GM12878 (cell line): ENCODE results near the gene B4GALT4. TPM values are rescaled to one million over a fixed set of nuclear protein-coding genes. Genes with fewer than 3 reads are reported as not detected.

Experiments used
- ATAC-seq: fragments of 200-7000 bp; cut with Tn5 transposase; 3 replicates; pipeline ENCODE4 v1.9.1; 2020; ENCODE audit warnings: mild to moderate bottlenecking, moderate library complexity
- BruUV-seq: library from RNA; stranded (reverse); fragments of 400-500 nt; replicated peaks from 2 replicates; lab custom pipeline; 2021; lab: Mats Ljungman, UMichigan
- CTCF ChIA-PET: fragments of 300-600 bp; sonication (Branson Sonifier 250); formaldehyde crosslinking; extraction: SDS; loops from one replicate; lab custom pipeline; 2021; ENCODE audit warnings: inconsistent platforms; lab: Yijun Ruan, JAX
- POLR2A ChIA-PET: fragments of 350-600 bp; formaldehyde crosslinking; extraction: SDS; loops from one replicate; lab custom pipeline; 2021; ENCODE audit warnings: inconsistent platforms; lab: Charles Lee
- RAD21 ChIA-PET: fragments of 300-600 bp; sonication (Branson Sonifier 250); formaldehyde crosslinking; loops from one replicate; lab custom pipeline; 2023; ENCODE audit warnings: antibody characterized with exemption; ENCODE audit not compliant: unreplicated experiment; lab: Charles Lee
- SMC1A ChIA-PET: fragments of 300-600 bp; sonication (Branson Sonifier 250); formaldehyde crosslinking; loops from one replicate; lab custom pipeline; 2023; ENCODE audit not compliant: unreplicated experiment, uncharacterized antibody; lab: Charles Lee
- DNase-seq: peaks from one replicate; pipeline ENCODE4 v3.0.0-alpha.2; 2011; ENCODE audit warnings: low read depth, low spot score
- FAIRE-seq: peaks from 3 replicates; lab custom pipeline; 2011; peaks lifted over from hg19 to GRCh38; lab: Jason Lieb, UNC
- H2AFZ ChIP-seq: 2 replicates; pipeline ENCODE4 v1.6.0; 2011; ENCODE audit warnings: low read depth, low read length, control low read depth; ENCODE audit not compliant: control insufficient read depth
- H3K27ac ChIP-seq: 2 replicates; pipeline ENCODE4 v1.5.1; 2011; ENCODE audit warnings: control low read depth; ENCODE audit not compliant: control insufficient read depth, insufficient read depth
- H3K27me3 ChIP-seq, 2 experiments: replicated peaks in 1 of 2; 2 replicates each; pipeline versions ENCODE4 v1.6.0 to v1.6.1; 2011; ENCODE audit warnings: low read length in 1 of 2; ENCODE audit not compliant: control insufficient read depth in 2 of 2, insufficient read depth in 2 of 2
- H3K36me3 ChIP-seq, 2 experiments: 2 replicates each; pipeline ENCODE4 v1.5.1; 2011; ENCODE audit warnings: low read length in 1 of 2; ENCODE audit not compliant: control insufficient read depth in 2 of 2, insufficient read depth in 2 of 2
- H3K4me1 ChIP-seq: 2 replicates; pipeline ENCODE4 v1.6.1; 2011; ENCODE audit warnings: mild to moderate bottlenecking, low read length, moderate library complexity, mixed read lengths; ENCODE audit not compliant: control insufficient read depth, insufficient read depth
- H3K4me2 ChIP-seq: 2 replicates; pipeline ENCODE4 v1.6.0; 2011; ENCODE audit warnings: control low read depth; ENCODE audit not compliant: control insufficient read depth, insufficient read depth
- H3K4me3 ChIP-seq: fragments of 200-600 bp; sonication (generic); 2 replicates; pipeline ENCODE4 v1.5.1; 2016
- H3K79me2 ChIP-seq: 2 replicates; pipeline ENCODE4 v1.6.0; 2011; ENCODE audit warnings: low read length; ENCODE audit not compliant: control insufficient read depth, insufficient read depth
- H3K9ac ChIP-seq: 2 replicates; pipeline ENCODE4 v1.8.0; 2011; ENCODE audit warnings: low read length, control low read depth, mixed read lengths; ENCODE audit not compliant: control insufficient read depth, insufficient read depth
- H3K9me3 ChIP-seq: replicated peaks from 3 replicates; pipeline ENCODE4 v1.5.1; 2011; ENCODE audit warnings: mild to moderate bottlenecking, low read length; ENCODE audit not compliant: control insufficient read depth, insufficient read depth
- H4K20me1 ChIP-seq: 2 replicates; pipeline ENCODE4 v1.6.0; 2011; ENCODE audit not compliant: control insufficient read depth, insufficient read depth
- BACH1 ChIP-seq: fragments of 450-650 bp; IDR thresholded peaks from 2 replicates; pipeline ENCODE4 v1.6.1; 2017; ENCODE audit warnings: mild to moderate bottlenecking, borderline replicate concordance
- BMI1 ChIP-seq: fragments of 450-650 bp; IDR thresholded peaks from 2 replicates; pipeline ENCODE4 v1.6.1; 2016; ENCODE audit warnings: mild to moderate bottlenecking, moderate library complexity, borderline replicate concordance
- FOXM1 ChIP-seq: IDR thresholded peaks from 2 replicates; pipeline ENCODE4 v1.6.1; 2012; ENCODE audit warnings: low read depth, mild to moderate bottlenecking, inconsistent platforms, low read length, moderate library complexity
- HDGF ChIP-seq: fragments of 450-650 bp; IDR thresholded peaks from 2 replicates; pipeline ENCODE4 v1.6.1; 2016; ENCODE audit warnings: antibody characterized with exemption
- JUNB ChIP-seq: IDR thresholded peaks from 2 replicates; pipeline ENCODE4 v1.6.1; 2016; ENCODE audit warnings: antibody characterized with exemption, mild to moderate bottlenecking
- MYC ChIP-seq: IDR thresholded peaks from 2 replicates; pipeline ENCODE4 v1.6.1; 2011; ENCODE audit warnings: mild to moderate bottlenecking, low read length, moderate library complexity, inconsistent platforms; ENCODE audit not compliant: insufficient read depth, insufficient replicate concordance, insufficient read length, severe bottlenecking
- NR2C2 ChIP-seq: IDR thresholded peaks from 2 replicates; pipeline ENCODE4 v1.6.1; 2011; ENCODE audit warnings: borderline replicate concordance, low read depth; ENCODE audit not compliant: control insufficient read depth, insufficient read length
- SIN3A ChIP-seq: IDR thresholded peaks from 2 replicates; pipeline ENCODE4 v1.6.1; 2012; ENCODE audit warnings: low read depth, low read length, improper control_type of control experiment
- SRF ChIP-seq, 2 experiments: IDR thresholded peaks; 2 replicates each; pipeline ENCODE4 v1.6.1; 2011; ENCODE audit warnings: low read depth in 2 of 2, low read length in 2 of 2, mild to moderate bottlenecking in 1 of 2, moderate library complexity in 1 of 2
- TCF7 ChIP-seq: IDR thresholded peaks from 2 replicates; pipeline ENCODE4 v1.6.1; 2014; ENCODE audit warnings: antibody characterized with exemption, borderline replicate concordance
- ZNF274 ChIP-seq: IDR thresholded peaks from one replicate; pipeline ENCODE4 v1.8.0; 2011; ENCODE audit not compliant: insufficient read length, insufficient read depth
- ZNF622 ChIP-seq: fragments of 450-650 bp; IDR thresholded peaks from 2 replicates; pipeline ENCODE4 v1.6.1; 2017; ENCODE audit warnings: mild to moderate bottlenecking, inconsistent platforms
- WGBS: methylation state at CpG from one replicate; pipeline ENCODE4 v1.1.6; 2016; ENCODE audit warnings: low lambda C conversion rate; ENCODE audit not compliant: insufficient replicate concordance, insufficient coverage; ENCODE audit errors: missing lambda C conversion rate; 5-methylcytosine and 5-hydroxymethylcytosine counted together
- in situ Hi-C: fragments of 300-500 bp; cut with MboI; formaldehyde crosslinking; loops from 9 replicates; pipeline ENCODE4 v1.14.3; 2018; ENCODE audit warnings: mixed read lengths
- intact Hi-C: fragments of 100-400 bp; cut with micrococcal nuclease; formaldehyde crosslinking; loops from one replicate; pipeline ENCODE4 v1.14.2; 2022; ENCODE audit not compliant: unreplicated experiment
- polyA plus RNA-seq, 11 experiments: library from polyadenylated mRNA; depleted of rRNA in 4 of 11; unstranded in 6 of 11; stranded (reverse) in 5 of 11; fragments of >200 nt; fragmentation: Nextera tagmentation in 4 of 11; fragmentation: Illumina TruSeq in 1 of 11; extraction: Ambion mirVana in 4 of 11; extraction: Trizol in 1 of 11; gene quantifications; 1 replicate in 1 of 11; 2 replicates in 10 of 11; pipeline versions ENCODE4 v1.2.1 to v1.2.3, GENCODE V29; 2011 to 2016; ENCODE audit warnings: inconsistent platforms in 2 of 11, missing spikeins in 2 of 11, low read depth in 1 of 11
- total RNA-seq, 4 experiments: library from RNA; depleted of rRNA in 3 of 4; stranded (reverse); fragments of >200 nt in 3 of 4; fragmentation: Illumina TruSeq in 1 of 4; extraction: Trizol in 1 of 4; gene quantifications; 2 replicates each; pipeline versions ENCODE4 v1.2.1 to v1.2.3, GENCODE V29; 2013 to 2021
- TF ChIP-seq, protein P1 (sequence below): fragments of 450-650 bp; formaldehyde crosslinking; IDR thresholded peaks from 2 replicates; pipeline ENCODE4 v1.5.0; 2022; ENCODE audit warnings: mild to moderate bottlenecking, missing genetic modification characterization

B4GALT4 gene
- total and polyA plus RNA-seq, 10 of the 15 experiments (the other 5 are each of a cell fraction or from before 2014, with no cell fraction given): 8.8 to 16.7 (median 13.1) TPM

DNA sequence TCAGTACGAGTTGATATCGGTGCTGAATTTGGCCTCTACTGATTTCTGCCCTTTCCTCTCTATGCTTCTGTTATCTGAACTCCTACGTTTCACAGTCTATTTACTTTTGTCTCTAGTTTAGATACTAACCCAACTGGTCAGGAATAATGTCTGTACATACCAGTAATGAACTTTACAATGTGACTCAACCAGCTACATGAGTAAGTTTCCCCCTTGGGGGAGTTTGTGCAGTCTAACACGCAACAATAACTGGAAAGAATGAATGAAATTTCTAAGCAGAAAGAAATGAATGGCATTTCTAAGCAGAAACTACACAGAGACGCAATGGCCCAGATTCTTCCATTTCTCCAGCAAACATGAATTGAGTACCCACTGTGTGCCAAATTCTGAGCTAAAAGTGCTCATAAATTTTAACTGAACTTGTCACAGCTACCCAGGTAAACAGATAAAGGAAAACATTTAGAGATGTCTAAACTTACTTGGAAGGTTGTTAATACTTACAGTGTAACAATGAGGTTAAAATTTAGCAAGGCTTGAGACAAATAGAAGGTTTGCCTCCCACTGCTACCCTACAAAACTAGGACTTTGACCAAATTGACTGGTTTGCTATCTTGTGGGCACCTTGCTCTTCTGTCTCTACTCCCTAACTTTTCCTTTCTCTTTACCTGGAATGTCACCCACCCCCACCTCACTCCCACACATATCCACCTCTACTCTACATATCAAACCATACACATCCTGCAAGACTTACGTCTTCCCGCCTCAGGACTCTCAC lies 55.7 kb downstream of the B4GALT4 start:
- Histone ChIP-seq H3K9ac (no peak overlapping the region), H3K4me2 (no peak overlapping the region), H3K36me3 (no peaks in the 10 kb centered on the region), H3K79me2 (no peaks in the 10 kb centered on the region), H3K4me3 (no peak overlapping the region), H2AFZ (no peak overlapping the region), H3K9me3 (no peaks in the 10 kb centered on the region), H3K27me3 (no peaks in the 10 kb centered on the region), H3K4me1 (no peaks in the 10 kb centered on the region), H4K20me1 (no peaks in the 10 kb centered on the region), H3K27ac (no peak overlapping the region)
- CTCF ChIA-PET: interaction anchor here (0.6 kb wide), 1 partner anchor 54 kb away, joined by 3 read pairs; no protein-coding TSS in a partner anchor
- SMC1A ChIA-PET: no interaction called here
- no peak for DNase-seq
- FAIRE-seq: no peak
- ATAC-seq: no peak
- intact Hi-C loops (no loop called here), in situ Hi-C loops (no loop called here)
- TF ChIP-seq BMI1 (no peak), ZNF274 (no peak), BACH1 (no peak), JUNB (no peak), HDGF (no peak), SRF (IDR thresholded peaks at IDR 0.05; ENCODE audit: low read depth in 2 of 2, low read length in 2 of 2) (no peak), MYC (no peak), ZNF622 (no peak), FOXM1 (no peak), SIN3A (no peak), NR2C2 (no peak), TCF7 (no peak)
- TF ChIP-seq, protein P1, sequence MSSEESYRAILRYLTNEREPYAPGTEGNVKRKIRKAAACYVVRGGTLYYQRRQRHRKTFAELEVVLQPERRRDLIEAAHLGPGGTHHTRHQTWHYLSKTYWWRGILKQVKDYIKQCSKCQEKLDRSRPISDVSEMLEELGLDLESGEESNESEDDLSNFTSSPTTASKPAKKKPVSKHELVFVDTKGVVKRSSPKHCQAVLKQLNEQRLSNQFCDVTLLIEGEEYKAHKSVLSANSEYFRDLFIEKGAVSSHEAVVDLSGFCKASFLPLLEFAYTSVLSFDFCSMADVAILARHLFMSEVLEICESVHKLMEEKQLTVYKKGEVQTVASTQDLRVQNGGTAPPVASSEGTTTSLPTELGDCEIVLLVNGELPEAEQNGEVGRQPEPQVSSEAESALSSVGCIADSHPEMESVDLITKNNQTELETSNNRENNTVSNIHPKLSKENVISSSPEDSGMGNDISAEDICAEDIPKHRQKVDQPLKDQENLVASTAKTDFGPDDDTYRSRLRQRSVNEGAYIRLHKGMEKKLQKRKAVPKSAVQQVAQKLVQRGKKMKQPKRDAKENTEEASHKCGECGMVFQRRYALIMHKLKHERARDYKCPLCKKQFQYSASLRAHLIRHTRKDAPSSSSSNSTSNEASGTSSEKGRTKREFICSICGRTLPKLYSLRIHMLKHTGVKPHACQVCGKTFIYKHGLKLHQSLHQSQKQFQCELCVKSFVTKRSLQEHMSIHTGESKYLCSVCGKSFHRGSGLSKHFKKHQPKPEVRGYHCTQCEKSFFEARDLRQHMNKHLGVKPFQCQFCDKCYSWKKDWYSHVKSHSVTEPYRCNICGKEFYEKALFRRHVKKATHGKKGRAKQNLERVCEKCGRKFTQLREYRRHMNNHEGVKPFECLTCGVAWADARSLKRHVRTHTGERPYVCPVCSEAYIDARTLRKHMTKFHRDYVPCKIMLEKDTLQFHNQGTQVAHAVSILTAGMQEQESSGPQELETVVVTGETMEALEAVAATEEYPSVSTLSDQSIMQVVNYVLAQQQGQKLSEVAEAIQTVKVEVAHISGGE (CRISPR knock-in tag): no peak
- WGBS: 26% methylated on average over 7 of the region's 7 CpGs
- BruUV-seq: no TSS peak
- RAD21 ChIA-PET: no interaction called here
- POLR2A ChIA-PET: no interaction called here
